Measurements from ENCODE around the gene ZMYND11. TPM values are rescaled to one million over a fixed set of nuclear protein-coding genes. Genes with fewer than 3 reads are reported as not detected.

Gene ZMYND11
- total RNA-seq, 1 donor from 2014 or later: 64.9 TPM

DNA sequence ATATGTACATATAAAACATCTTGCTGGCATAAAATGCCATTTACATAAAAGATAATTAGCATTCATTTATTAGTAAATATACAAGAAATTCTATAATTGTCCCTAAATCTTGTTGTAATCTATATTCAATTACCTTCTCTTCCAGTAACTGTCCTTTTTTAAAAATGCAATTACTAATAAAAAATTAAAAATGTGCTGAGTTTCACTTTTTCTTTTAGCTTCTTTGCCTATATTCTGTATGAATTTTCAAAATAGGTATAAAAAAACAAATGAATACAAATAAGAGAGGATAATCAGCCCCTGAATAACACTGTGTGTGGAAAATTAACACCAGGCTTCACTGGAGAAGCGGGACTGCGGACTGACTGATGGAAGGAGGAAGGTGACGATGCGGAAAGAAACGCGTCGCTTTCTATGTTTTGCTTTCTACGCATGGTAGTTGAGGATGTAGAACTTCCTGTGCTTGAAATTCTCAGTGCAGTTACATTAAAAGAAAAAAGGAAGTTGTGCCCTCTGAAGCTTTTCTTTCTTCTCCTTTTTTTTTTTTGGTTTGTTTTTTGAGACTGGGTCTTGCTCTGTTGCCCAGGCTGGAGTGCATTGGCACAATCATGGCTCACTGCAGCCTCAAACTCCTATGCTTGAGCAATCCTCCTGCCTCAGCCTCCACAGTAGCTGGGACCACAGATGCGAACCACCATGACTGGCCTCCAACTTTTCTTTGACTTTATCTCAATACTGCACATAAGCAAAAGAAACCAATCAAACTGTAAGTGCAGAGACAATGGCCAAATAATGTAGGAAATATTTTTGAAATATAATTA, 7.4 kb upstream of the ZMYND11 start:
- intact Hi-C loops (cut with DNase I): no loop called here
- no peak for DNase-seq
- ATAC-seq (ENCODE audit: poor library complexity): peak; percentile 62

GRCh38 chr10:129810-130209, 5.4 kb upstream of the ZMYND11 start:
- no peak for ATAC-seq (ENCODE audit: poor library complexity)
- intact Hi-C loops (cut with DNase I): no loop called here
- no peak for DNase-seq

DNA sequence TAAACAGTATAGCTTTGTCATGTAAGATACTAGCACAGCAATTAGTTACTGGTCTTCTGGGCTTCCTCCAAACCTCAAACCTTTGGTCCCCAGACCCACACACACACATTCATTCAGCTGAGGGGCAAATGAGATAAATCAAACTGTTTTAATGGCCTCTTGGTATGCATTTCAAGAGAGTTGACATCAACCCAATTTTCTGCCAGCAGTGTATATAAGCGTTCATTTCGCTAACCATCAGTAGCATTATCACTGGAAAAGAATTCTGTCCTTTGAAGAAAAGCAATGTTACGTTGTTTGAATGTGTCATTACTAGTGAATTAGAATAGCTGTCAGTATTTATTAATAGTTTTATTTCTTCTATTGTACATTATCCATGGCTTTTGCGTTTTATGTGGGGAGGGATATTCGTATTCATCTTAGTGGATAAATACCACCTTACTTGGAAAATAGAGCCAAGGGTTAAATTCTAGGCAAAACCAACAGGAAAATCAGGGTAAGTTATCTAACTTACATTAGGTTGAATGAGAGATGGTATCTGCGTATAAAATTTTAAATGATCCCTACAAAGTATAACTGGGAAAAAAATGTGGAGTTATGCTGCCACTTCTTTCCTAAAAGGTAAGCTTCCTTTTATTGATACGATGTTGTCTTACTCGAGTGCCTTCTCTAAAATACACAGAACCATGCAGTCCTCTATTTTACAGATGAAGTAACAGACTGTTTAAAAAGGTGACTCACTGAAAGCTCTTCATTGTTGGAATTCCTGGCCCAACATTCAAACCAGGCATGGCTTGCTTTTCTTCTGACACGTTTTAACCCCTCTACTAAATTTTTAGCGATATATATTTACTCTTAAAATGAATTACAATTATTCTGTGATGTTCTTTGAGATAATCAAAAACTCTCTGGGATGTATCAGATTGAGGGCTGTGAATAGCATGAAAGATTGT, 2.0 kb upstream of the ZMYND11 start:
- DNase-seq (no peak), ATAC-seq (ENCODE audit: poor library complexity) (no peak)
- intact Hi-C loops (cut with DNase I): no loop called here

DNA sequence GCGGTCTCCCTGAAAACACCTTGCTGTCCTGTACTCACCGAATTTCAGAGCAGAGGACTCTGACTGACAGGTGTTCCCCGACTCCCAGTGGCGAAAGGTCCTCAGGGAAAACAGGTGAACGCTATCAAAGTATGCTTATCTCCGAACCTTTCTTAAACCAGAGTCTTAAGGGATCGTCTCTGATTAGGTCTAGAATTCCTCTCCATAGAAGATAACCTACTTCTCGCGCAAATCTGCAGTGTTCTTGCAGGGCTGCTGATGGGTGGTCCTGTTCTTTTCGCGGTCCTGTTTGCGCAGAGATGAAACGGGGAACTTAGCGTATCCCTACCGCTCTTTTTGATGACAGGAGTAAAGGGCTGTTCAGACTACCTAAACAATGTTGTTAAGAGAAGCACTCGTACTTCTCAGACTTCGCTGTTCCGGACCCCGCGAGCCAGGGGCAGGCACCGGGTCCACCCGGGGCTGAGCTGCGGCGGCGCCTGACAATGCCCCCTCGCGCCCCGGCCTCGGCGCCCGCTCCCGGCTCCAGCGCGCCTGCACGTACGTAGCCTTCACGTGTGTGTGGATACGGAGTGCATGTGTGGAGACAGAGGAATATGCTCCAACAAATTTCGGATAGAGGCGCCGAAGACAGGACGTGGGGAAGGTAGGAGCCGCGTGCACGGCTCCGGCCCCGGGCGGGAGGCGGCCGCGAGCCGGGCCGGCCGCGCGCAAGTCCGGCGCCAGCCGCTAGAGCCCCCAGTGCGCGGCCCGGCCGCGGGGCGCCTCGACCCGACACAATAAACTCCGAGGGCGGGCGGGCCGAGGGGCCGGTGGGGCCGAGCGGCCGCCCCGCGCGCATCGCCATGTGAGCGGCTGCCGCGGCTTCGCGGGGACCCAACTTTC, 766 bp upstream of the ZMYND11 start:
- DNase-seq: no peak
- intact Hi-C loops (cut with DNase I): no loop called here
- ATAC-seq (ENCODE audit: poor library complexity): peak; percentile 48

GRCh38 chr10:135601-136464, 578 bp downstream of the ZMYND11 start:
- DNase-seq (peak; percentile 80), ATAC-seq (ENCODE audit: poor library complexity) (peak; percentile 42)
- intact Hi-C loops (cut with DNase I): no loop called here

DNA sequence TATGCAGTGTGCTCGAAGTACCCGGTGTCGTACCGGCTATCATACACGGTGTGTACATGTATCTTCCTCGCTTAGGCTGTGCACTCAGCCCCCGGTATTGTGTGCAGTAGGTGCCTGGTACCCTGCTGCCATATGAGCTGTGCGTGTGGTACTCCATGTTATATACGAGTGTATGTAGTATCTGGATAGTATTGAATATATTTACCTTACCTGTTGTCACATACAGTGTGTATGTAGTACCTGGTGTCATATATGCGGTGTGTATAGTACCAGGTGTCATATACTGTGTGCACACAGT, 1.2 kb downstream of the ZMYND11 start:
- ATAC-seq (ENCODE audit: poor library complexity) (no peak), DNase-seq (no peak)
- intact Hi-C loops (cut with DNase I): no loop called here

DNA sequence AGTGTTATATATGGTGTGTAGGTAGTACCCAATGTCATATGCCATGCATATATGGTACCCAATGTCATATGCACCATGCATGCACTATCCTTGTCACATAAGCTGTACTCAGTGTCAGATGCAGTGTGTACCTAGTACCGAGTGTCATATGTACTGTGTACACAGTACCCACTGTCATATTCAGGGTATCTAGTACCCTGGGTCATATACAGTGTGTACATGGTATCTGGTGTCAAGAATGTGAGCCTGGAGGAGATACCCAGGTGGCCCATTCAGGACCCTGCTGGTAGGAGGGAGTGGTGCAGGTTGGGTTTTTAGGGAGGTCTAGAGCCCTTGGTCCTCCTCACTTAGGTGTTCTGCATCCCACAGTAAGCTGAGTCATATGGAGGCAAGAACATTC, 1.8 kb downstream of the ZMYND11 start:
- no peak for DNase-seq
- intact Hi-C loops (cut with DNase I): no loop called here

DNA sequence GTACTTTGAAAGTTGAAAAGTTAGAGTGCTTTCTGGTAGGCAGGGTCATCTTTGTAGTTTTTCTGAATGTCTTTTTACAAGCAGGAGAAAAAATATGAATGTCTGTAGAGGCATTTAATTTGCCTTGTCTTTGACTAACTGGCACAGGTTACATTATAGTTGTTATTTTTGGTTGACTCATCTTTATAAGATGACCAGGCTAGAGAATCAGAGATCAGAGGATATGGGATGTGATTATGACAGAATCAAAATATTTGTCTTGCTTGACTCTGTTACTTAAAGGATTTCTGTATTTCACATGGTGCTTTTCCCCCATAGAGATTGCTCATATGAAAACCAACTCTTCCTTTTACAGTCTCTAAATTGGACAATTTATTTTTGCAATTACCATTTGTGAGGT, 2.4 kb downstream of the ZMYND11 start:
- intact Hi-C loops (cut with DNase I): no loop called here
- no peak for ATAC-seq (ENCODE audit: poor library complexity)
- no peak for DNase-seq

More for the DNA sequence above, 1.8 kb downstream of the ZMYND11 start:
- no peak for ATAC-seq (ENCODE audit: poor library complexity)

DNA sequence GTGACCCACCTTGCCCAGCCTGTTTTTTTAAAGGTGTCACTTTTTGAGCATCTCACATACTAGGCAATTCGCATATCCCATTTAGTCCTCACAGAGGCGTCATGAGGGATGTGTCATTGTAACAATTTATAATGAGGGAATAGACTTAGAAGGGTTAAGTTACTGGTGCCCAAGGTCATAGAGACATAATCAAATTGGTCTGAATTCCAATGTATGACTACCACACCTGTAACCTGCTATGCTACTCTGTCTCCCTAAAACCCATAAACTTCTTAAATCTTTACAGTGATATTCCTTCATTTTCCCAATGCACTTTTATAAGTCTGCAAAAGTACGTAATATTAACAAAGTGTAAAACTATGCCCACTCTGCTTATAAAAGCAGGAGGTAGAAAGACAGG, 7.1 kb downstream of the ZMYND11 start:
- ATAC-seq (ENCODE audit: poor library complexity) (no peak), DNase-seq (no peak)
- intact Hi-C loops (cut with DNase I): no loop called here

DNA sequence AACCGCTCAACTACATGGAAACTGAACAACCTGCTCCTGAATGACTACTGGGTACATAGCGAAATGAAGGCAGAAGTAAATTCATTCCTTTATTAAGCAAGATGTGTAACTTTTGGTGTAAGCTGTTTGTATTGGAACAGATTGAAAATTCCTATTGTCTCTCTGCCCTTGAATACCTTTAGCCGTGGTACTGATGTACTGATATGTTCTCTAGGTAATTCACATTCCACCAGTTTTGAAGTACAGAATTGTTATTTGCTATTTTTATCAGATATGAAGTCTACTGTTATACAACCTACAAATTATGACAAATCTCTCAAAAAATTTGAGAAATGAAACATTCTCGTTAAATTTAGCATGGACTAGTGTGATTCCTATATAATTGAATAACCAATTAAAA, 17.7 kb downstream of the ZMYND11 start:
- ATAC-seq (ENCODE audit: poor library complexity) (no peak), DNase-seq (no peak)
- intact Hi-C loops (cut with DNase I): no loop called here

DNA sequence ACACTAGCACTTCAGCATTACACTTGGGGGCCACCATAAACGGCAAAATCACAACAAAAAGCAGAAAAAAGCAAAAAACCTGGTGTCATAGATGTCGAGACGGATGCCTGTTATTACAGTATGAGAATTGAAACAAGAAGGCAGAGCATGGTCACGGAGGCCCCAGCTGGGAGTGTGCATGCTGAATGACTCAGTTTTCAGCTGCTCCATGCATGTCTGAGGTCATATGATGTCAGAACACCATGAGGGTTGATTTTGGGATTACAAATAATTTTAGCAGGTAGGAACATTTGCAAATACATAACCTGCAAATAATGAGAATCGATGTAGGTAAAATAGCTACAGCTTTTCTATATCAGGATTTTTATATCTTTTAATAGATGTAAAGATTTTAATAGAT, 19.1 kb downstream of the ZMYND11 start:
- DNase-seq (no peak), ATAC-seq (ENCODE audit: poor library complexity) (no peak)
- intact Hi-C loops (cut with DNase I): no loop called here

DNA sequence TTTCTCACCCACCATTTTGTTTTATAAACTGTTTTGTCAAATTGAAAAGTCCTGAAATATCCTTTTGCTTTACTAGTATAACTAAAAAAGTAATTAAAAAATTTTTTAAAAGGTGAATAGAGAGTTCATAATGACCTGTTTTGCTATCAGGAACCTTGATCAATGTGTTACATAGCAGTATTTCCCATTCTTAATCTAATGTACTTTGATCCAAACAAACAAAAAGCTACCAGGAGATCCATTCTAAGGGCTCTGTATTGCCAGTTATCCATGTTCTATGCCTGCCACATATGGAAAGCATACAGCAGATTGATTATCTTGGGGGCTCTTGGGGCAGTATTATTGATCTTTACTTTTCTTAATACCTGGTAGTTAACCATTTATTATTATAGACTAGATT, 32.1 kb downstream of the ZMYND11 start:
- no peak for ATAC-seq (ENCODE audit: poor library complexity)
- DNase-seq: no peak
- intact Hi-C loops (cut with DNase I): no loop called here

DNA sequence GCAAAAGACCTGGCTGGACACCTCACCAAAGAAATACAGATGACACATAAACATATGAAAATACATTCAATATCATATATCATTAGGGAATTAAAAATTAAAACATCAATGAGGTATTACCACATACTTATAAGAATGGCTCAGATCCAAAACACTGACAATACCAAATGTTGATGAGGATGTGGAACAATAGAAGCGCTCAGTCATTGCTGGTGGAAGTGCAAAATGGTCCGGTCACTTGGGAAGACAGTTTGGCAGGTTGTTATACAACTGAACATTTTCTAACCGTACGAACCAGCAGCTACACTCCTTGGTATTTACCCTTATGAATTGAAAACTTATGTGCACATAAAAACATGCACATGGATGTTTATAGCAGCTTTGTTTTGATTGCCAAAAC, 38.5 kb downstream of the ZMYND11 start:
- DNase-seq: no peak
- intact Hi-C loops (cut with DNase I): no loop called here
- ATAC-seq (ENCODE audit: poor library complexity): no peak

DNA sequence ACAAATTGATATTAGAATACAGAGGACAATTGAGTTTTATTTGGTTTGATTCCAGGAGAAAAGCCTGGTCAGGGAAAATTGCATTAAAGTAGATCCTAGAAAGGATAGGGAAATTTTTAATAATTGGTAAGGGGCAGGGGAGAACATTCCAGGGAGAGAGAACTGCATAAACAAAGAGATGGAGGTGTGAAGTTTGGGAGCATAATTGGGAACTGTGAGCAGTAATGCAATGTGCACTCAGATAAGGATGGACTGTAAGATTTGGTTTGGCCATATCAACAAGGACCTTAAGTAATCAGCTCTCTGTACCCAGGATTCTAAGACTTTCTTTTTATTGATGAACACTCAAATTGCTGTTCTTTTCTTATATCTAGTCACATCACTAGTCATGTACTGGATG, 41.4 kb downstream of the ZMYND11 start:
- DNase-seq (no peak), ATAC-seq (ENCODE audit: poor library complexity) (no peak)
- intact Hi-C loops (cut with DNase I): no loop called here

DNA sequence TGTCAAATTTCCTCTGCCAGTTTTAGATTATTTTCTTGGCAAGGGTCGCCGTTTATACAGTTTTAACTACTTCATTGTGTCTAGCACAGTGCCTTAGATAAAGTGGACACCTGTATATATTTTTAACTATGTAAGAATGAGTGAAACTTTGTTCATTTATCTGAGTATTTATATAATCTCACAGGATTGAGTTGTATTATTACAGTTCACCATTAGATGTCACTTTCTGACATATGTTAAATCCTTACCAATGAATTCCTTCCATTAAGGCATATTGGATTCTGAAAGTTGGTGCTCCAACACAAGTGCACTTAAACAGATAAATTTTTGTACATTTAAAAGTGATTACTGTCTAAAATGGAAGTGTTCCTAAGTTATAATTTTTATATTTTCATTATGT, 43.0 kb downstream of the ZMYND11 start:
- DNase-seq: no peak
- intact Hi-C loops (cut with DNase I): no loop called here
- ATAC-seq (ENCODE audit: poor library complexity): peak; percentile 62

- ATAC-seq (ENCODE audit: poor library complexity) (no peak), DNase-seq (no peak)
- intact Hi-C loops (cut with DNase I): no loop called here
Observed at GRCh38 chr10:178723-179122, 43.5 kb downstream of the ZMYND11 start.

DNA sequence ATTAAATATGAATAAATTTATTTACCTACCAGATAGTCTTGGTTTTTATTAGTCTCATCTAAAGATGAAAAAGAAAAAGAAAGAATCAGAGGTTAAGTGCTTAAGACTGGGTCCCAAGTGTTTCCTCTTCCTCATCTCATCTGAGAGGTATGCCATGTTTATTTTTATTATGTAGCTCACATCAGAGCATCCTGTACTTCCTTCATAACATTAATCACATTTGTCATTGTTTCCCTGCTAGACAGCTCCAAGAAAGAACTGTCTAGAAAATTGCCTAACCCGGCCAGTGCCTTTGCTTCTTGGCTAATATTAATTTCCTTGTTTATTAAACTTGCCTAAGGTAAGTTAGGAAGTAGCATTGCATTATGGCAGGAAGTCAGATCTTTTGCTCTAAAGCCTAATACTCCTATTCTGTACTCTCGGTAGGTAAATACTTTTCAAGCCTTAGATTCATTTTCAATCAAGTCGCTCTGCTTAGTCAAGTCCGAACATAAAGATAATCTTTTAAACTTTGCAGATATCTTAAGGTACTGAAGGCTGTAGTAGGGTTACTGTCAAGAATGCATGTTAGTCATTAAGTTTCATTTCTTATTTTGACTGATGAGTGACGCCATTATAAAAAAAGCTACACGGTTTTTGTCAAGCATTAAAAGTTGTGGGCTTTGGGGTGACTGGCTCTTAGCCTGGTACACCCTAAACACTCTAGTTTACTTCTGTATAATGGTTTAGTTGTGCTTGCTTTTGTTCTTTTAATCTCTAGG, 47.4 kb downstream of the ZMYND11 start:
- ATAC-seq (ENCODE audit: poor library complexity): no peak

GRCh38 chr10:184174-184573, 48.9 kb downstream of the ZMYND11 start:
- intact Hi-C loops (cut with DNase I): no loop called here
- DNase-seq: no peak
- ATAC-seq (ENCODE audit: poor library complexity): no peak

More for the DNA sequence above, 47.4 kb downstream of the ZMYND11 start:
- no peak for DNase-seq
- intact Hi-C loops (cut with DNase I): no loop called here

Data from Right ventricle myocardium superior (tissue), 1 donor.